Measurements from ENCODE around the gene CHRD.

Gene CHRD

GRCh38 chr3:184379358-184380184 lies at the start of gene CHRD:
Gene CHRD (plus strand): TSS chr3:184380054. CDS start chr3:184380319, 265 bp downstream.
- DNase-seq: peak in 2 of 56 donors; percentile 23 to 34

DNA sequence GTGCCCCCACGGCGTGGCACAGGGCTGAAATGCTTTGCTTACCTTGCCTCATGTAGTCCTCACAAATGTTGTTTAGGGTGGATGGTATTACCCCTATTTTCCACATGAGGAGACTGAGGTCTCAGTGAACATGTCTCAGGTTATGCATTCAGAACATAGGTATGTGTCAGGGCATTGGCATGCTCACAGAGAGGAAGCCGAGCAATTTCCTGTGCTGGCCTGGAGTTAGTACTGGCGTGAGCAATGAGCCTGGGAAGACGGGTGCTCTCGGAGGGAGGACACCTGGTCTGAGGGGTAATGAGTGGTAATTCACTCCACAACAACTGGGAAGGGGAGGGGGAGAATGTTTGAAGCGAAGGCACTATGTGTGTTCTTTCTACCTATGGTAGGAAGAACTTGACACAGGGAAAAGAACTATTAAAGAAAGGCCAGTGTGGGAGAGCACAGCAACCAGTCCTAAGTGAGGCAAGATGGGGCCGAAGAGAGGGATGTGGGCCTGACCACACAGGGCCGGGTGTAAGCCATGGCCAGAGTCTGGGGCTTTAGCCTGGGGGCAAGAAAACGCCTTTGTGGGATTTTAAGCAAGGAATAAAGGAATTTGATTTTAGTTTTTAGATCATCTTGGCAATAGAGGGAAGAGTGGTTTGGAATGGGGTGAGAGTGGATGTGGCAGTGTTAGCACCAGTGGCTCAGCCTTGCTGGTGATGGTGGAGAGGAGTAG lies 47.3 kb upstream of the CHRD start:
- DNase-seq: no peak

GRCh38 chr3:184333190-184333589 lies 46.7 kb upstream of the CHRD start:
- no peak for DNase-seq

- no peak for DNase-seq
Measured at GRCh38 chr3:184333700-184334099, 46.2 kb upstream of the CHRD start.

- DNase-seq: no peak
Measured at GRCh38 chr3:184334470-184335158, 45.2 kb upstream of the CHRD start.

GRCh38 chr3:184335291-184335660 lies 44.6 kb upstream of the CHRD start:
- DNase-seq: no peak

- DNase-seq: peak; percentile 36 to 94 (median 76)
Measured at GRCh38 chr3:184335661-184336546, 44.0 kb upstream of the CHRD start.

DNA sequence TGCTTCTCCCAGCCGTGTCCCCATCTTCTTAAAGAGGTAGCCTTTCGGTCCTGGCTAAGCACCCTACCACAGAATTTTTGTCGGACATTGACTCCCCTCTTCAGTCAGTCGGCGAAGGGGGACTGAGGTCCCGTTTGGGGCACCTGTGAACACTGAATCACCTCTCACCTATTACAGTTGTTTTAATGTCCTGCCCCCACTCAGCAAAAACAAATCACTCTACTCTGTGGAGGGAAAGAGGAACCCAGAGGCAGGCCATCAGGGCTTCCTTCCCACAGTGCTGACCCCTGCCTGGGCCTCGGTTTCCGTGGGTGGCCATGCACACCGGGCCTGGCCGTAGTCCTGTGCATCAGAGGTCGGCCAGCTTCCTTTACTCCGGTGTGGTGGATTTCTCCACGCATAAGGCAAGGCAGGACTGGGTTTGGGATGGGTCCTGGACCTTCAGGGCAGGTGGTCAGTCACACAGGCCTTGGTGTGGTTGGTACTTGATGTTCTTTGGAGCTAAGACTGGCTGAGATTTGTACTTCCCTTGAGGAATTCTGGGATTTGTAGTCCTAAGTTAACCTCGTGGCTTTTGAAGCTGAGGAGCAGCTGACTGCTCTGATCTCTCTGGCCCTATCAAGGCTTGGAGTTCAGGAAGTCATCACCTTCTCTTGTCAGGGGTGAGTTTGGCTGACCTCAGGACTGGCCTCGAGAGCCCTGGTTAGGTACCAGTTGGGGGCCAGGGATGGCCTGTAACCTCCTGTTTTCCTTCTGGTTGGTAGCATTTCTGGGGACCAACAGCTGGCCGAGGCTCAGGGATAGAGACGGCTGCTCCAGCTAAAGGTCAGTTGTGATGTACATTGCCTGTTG lies 43.1 kb upstream of the CHRD start:
- peak in 28 of 56 donors; percentile 27 to 77 (median 54) for DNase-seq

GRCh38 chr3:184337399-184337714 lies 42.5 kb upstream of the CHRD start, which contains the start of gene FAM131A:
Gene FAM131A (plus strand): TSS chr3:184337600. CDS start chr3:184337631, 31 bp downstream.
- DNase-seq: peak in 49 of 56 donors; percentile 23 to 86 (median 60)

DNA sequence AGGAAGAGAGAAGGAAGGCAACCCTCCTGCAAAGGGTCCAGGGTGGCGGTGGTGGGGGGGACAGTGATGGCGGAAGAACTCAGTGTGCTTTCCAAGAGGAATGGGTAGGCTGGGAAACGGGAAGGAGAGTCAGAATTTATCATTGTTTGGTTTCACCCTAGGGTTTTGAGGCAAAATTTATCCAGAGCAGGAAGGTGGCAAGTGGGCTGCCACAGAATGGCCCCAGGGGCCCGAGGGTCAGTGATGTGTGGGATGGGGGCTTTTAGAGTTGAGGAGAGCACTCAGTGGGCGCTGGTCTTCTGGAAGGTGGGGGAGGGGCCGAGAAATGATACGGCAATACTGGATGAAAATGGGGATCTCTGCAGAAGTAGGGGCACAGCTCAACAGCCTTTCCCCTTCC lies 41.9 kb upstream of the CHRD start:
- DNase-seq: no peak

DNA sequence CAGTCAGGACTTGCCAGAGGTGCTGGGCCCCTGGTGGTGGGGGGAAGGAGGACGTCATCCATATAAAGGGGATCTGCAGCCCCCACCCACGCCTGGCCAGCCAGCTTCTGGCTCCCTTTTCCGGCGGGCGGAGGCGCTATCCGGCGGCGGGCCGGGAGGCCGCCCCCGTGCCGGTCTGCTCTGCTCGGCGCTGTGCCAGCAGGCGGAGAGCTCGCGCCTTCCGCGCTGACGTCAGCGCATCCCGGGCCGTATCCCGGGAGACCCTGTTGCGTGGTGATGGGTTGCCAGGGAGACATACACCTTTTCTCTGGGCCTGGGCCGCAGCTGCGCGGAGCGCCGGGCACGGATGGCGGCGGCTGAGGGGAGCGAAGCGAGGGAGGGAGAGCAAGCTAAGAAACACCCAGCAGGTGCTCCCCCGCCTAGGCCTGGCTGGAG lies 41.3 kb upstream of the CHRD start:
- DNase-seq: peak in 54 of 56 donors; percentile 34 to 93 (median 78)

GRCh38 chr3:184339001-184339400 lies 40.9 kb upstream of the CHRD start:
- DNase-seq: no peak

DNA sequence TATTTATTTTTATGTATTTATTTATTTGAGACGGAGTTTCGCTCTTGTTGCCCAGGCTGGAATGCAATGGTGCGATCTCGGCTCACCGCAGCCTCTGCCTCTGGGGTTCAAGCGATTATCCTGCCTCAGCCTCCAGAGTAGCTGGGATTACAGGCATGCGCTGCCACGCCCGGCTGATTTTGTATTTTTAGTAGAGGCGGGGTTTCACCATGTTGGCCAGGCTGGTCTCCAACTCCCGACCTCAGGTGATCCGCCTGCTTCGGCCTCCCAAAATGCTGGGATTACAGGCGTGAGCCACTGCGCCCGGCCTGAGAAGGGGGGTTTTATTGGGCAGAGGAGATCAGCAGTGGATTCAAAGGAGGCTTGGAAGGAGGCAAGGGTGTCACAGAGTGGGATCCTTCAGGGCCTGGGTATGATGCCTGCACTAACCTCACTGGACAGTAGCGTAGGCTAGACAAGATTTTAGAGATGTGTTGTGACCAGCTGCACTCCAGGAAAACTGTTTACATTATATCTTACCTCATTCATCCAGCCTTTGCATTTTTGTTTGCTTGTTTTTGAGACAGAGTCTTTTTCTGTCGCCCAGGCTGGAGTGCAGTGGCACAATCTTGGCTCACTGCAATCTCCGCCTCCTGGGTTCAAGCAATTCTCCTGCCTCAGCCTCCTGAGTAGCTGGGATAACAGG lies 40.3 kb upstream of the CHRD start:
- DNase-seq: peak in 1 of 56 donors; percentile 27

DNA sequence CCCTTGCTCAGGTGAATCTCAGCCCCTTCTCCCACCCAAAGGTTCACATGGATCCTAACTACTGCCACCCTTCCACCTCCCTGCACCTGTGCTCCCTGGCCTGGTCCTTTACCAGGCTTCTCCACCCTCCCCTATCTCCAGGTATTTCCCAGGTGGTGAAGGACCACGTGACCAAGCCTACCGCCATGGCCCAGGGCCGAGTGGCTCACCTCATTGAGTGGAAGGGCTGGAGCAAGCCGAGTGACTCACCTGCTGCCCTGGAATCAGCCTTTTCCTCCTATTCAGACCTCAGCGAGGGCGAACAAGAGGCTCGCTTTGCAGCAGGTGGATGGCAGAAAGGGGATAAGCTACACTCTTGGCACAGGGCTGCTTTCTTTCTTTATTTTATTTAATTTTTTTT lies 37.9 kb upstream of the CHRD start:
- DNase-seq: no peak

GRCh38 chr3:184343200-184343876 lies 36.5 kb upstream of the CHRD start:
- no peak for DNase-seq

DNA sequence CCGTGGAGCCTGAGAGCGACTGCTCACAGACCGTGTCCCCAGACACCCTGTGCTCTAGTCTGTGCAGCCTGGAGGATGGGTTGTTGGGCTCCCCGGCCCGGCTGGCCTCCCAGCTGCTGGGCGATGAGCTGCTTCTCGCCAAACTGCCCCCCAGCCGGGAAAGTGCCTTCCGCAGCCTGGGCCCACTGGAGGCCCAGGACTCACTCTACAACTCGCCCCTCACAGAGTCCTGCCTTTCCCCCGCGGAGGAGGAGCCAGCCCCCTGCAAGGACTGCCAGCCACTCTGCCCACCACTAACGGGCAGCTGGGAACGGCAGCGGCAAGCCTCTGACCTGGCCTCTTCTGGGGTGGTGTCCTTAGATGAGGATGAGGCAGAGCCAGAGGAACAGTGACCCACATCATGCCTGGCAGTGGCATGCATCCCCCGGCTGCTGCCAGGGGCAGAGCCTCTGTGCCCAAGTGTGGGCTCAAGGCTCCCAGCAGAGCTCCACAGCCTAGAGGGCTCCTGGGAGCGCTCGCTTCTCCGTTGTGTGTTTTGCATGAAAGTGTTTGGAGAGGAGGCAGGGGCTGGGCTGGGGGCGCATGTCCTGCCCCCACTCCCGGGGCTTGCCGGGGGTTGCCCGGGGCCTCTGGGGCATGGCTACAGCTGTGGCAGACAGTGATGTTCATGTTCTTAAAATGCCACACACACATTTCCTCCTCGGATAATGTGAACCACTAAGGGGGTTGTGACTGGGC lies 35.1 kb upstream of the CHRD start:
- DNase-seq: peak in 3 of 56 donors; percentile 27 to 50 (median 35)

- DNase-seq: peak in 54 of 56 donors; percentile 17 to 93 (median 80)
Measured at GRCh38 chr3:184345317-184346144, 34.3 kb upstream of the CHRD start.

All from amygdala (tissue), 56 donors.